GM18868 (cell line): Measurements from ENCODE around the gene COBL.

ENCODE experiments used
- ATAC-seq: cut with Tn5 transposase; IDR thresholded peaks from one replicate; pipeline ENCODE4 v1.9.1; 2021; ENCODE audit warnings: mild to moderate bottlenecking, moderate library complexity; ENCODE audit not compliant: unreplicated experiment

COBL gene

DNA sequence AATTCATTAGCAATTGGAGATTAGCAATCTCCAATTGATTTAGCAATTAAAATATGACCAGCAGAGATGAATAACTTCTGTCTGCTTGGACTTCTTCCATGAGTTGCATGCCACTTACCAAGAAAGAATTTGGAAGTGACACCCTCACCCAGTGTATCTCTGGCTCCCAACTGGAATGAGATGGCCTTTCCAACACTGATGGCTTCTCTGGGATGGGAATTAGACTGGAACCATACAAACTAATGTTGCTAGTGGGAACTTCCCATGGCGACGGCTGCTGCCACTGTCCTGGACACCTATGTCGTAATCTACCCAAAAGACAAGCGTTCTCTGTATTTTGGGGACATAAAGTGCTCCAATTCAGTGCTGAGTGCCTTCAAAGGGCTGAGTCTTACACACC, 192.3 kb downstream of the COBL start:
- ATAC-seq = no peak

DNA sequence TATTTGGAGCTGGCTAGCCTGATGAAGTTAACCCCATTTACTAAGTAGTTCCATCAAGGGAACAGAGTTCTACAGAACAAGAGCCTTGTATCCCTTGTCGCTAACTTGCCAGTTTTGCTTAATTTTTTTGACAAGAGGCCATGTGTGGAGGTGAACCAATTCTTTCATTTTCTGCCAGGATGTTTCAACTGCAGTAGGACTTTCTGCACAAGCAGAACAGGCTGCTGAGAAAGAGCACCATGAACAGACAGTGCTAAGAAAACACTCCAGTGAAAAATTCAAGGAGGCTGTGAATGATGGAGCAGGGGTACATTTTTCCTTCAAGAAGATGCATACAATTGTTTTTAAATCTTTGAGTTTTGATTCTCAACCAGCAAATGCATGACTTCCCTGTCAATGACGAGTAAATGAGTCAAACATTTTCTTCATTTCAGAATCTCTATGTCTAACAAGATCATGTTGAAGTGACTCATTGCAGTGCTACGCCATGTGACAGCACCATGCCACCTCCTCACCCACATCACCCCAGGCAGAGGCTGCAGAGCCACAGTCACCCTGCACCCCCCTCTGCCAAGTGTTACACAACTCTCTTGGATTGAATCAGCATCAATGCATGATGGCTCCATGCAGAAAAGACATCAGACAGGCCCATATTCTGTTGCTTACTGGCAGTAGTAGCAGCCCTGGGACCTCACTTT, 193.1 kb downstream of the COBL start:
- ATAC-seq = peak; percentile 69

DNA sequence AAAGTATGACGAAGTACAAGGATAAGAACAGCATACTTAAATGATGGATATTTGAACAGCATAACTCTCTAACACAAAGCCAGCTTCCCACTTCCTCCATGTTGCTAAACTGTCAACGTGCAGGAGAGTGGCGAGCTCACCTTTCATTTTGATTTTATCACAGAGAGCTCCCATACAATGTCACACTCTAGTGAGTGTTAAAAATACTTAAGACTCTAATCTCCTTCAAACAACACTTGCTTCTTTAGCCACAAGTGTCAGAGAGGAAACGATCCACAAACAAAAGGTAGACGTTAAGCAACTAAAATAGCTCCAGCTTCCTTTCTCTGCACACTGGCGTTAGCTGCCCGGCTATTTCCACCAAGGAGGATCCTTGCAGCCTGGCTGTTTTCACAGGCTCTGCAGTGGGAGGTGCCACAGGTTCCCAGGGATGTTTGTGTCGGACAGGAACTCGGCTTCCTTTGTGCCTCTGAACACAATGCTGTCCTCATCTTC, 194.6 kb downstream of the COBL start:
- no peak for ATAC-seq

DNA sequence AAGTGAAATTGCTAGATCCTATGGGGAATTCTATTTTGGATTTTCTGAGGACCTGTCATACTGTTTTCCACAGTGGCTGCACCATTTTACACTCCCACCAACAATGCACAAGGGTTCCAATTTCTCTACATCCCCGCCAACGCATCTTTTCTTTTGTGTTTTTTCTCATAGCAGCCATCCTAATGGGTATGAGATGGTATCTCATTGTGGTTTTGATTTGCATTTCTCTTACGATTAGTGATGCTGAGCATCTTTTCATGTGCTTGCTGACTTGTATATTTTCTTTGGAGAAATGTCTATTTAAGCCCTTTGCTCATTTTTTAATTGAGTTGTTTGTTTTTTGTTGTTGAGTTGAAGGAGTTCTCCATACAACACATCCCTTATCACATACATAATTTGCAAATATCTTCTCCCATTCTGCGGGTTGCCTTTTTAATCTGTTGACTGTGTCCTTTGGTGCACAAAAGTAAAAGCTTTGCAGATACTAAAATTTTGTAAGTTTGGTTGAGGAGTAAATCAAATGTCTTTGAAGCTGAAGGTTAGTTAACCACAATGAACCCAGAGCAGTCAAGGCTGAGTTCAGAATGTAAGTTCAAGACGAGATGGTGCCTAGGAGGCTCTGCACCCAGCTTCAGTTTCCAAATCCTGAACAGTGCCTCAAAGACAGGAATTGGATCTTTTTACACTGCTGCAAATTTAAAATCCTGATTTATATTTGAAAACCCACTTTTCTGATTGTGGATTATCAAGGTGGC, 195.4 kb downstream of the COBL start:
- no peak for ATAC-seq

DNA sequence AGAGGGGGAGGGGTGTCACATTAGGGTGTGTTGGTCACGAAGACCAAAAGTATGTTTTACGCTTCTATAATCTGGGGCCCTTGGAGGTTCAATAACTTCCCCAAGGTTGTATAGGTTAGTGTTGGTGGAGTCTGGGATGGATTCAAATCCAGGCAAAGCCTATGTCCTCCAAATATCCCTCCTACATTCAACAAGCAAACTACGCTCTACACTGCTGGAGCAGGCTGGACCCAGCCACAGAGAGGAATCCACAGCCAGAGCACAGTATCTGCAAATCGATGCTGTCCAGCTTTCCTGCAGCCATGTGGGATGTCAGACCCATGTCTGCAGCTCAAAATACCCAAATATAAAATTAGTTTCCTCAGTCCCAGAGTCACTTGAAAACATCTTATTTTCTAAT, 198.0 kb downstream of the COBL start:
- no peak for ATAC-seq

DNA sequence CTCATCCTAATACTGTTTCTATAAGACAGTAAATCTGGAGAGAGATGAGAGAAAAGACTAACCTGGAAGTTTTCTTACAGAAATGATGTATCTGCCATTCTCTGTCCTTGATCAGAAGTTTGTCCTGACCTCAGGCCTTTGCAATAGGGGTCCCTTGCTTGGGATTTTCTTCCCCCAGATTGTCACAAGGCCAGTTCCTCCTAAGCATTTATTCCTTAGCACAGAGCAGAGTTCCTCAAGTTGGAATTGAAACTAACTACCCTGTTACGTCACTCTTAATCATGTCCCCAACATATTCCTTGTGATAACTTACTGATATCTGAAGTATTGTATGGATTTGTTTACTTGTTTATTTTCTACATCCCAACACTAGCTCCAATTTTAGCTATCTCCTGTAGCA, 202.1 kb downstream of the COBL start:
- ATAC-seq = no peak

DNA sequence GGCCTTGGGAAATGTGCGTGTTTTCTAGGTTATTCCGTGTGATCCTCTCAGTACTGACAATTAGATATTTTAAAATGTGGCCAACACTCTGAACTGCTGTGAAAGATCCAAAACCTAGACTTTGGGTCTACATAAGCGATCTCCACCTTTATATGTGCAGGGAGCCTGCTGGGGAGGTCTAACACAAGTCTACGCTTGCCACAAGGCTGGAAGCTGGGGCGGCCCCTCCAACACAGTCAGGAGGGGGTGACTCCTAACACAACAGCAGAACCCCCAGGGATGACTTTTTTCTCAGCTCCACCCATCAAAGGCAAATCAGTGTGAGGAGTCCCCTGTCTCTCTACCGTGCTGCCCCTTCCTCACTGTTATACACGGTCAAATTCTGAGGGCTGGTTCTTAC, 202.6 kb downstream of the COBL start:
- no peak for ATAC-seq

DNA sequence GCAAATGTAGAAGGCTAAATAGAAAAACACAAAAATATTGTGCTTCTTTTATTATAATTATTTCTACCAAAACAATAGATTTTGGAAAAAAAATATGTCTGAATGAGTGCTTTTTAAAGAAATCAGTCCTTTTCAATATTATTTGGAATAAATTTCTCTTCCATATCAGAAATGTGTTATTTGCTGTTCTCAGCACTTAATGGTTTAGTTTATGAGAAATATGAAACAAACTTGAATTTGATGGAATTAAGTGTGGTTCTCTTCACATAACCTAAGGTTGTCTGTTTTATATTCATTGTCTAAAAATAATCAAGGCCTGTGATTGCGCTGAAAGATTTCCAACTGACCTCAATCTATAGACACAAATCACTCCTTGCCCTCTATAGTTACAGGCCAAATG, 203.0 kb downstream of the COBL start:
- ATAC-seq = no peak

DNA sequence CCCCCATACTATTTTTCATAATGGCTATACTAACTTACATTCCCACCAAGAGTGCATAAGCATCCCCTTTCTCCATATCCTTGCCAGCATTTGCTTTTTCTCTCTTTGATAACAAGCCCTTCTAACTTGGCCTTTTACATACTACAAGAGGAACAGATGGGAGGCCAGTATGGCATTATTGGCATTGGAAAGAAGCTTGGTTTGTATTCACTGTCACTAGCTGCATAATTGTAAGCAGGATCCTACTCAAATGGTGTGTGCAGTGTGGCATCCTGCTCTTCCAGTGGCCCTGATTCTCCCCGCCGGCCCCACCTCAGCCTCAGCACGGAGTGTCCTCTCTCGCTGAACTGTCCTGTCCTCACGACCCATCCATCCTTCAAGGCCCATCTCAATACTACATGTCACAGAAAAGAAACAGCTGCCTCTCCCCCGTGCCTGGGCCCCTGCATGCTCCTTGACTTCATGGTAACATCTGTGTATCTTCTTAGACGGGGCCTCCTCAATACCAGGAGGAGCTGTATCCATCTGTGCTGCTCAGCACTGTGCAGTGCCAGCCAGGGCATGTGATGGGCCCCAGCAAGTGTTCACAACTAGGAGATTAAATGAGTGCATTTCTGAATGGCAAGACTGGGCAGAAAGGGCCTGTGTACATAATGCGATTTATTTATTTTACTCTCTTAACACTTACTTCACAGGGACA, 205.2 kb downstream of the COBL start:
- no peak for ATAC-seq

DNA sequence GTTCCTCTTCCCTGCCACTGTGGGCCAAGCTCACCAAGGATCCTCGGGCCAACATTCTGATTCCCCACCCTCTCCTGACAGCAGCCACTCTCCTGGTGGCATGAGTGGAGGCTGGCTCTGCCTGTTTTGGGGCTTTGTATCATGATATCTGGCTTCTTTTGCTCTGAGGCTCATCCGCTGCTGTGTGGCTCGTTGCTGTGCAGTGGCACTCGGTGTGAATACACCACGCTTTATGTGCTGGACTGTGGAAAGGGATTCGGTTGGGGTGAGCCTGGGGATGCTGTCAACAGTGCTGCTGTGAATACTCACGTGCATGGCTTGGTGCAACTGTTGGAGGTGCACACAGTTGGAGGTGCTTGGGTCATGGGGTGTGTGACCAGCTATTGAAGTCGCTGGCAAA, 208.5 kb downstream of the COBL start:
- ATAC-seq = no peak

DNA sequence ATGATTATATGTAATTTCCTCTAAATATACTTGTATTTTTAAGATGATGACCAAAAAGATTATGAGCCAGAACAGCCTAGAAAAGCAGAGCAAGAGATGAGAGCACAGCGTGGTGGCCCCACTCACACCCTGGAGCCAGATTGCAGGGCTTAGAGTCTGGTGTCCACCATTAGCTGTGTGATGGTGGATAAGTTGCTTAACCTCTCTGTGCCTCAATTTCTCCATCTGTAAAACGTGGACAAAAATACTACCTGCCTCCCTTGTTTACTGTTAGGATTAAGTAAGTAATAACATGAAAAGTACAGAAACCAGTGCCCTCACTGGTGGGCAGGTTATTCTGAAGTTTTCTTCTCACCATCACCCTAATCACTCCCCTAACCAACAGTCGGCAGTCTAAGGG, 212.3 kb downstream of the COBL start:
- no peak for ATAC-seq

DNA sequence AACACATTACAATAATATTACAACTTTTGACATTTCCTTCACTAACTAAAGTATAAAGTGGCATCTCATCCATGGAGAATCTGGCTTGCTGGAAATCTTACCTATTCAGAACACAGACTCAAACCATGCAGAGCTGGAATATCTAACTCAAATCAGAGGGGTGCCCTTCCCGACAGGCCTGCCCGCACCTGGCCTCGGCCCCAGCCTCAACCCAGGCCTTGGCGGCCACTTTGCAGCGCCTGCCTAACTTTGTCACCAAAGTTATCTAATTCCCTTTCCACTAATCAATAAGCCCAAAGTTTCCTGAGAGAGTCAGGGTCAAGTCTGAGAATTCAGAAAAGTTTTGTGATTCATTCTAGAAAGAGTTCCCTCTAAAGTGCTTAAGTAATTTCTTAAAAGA, 212.9 kb downstream of the COBL start:
- ATAC-seq = no peak

DNA sequence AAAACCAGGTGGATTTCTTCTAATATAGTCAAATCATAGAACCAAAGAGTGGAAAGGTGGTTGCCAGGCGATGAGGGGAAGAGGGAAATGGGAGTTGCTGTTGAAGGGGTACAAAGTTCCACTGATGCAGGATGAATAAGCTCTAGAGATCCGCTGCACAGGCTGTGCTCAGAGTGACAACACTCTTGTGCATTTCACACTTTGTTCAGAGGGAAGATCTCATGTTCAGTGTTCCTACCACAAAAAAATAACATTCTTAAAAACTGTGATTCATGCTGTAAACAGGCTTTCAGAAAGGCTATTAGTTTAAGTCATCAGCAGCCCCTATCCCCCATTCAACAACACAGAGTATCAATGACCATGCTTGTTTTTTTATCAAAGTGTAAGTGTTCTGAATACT, 213.8 kb downstream of the COBL start:
- no peak for ATAC-seq

DNA sequence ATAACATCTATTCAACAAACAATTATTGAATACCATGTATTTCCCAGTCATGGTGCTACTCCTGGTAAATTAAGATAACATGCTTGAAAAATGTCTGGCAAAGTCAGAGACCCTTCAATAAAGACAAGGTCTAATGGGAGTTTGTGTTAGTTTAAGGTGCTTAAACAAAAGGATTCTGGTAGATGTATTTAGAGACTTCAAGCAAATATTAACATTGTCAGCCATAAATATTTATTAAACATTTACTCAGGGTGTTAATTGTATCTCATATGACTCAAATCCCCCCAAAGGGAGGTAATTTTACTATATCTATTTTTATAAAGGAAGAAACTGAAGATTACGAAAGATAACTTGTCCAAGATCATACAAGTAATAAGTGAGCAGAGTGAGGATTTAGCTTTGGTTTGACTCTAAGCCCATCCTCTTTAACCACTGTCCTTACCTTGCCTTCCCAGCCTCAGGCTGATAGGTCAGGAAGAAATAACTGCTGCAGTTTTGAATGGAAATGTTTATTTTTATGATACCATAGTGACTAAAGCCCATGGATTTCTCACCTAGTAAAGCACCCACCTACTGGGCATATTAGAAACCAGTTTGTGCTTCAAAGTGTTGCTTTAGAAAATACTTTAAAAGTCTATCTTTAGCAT, 215.4 kb downstream of the COBL start:
- no peak for ATAC-seq

DNA sequence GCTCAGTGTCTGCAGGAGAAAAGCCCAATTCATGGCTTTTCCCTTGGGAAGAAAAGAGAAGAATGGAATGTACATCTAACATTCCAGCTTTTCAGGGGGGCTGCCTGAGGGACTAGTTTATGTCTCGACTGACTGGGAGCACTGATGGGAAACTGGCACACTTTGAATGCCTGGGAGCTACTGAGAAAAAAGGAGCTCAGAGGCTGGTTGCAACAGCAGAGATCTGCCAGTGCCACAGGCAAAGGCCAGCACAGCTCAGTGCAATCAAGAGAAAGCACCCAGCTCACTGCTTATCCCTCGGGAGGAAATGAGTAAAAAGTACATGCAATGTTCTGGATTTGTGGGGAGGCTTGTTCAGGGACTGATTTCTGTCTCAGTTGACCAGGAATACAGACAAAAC, 226.2 kb downstream of the COBL start:
- ATAC-seq = no peak

DNA sequence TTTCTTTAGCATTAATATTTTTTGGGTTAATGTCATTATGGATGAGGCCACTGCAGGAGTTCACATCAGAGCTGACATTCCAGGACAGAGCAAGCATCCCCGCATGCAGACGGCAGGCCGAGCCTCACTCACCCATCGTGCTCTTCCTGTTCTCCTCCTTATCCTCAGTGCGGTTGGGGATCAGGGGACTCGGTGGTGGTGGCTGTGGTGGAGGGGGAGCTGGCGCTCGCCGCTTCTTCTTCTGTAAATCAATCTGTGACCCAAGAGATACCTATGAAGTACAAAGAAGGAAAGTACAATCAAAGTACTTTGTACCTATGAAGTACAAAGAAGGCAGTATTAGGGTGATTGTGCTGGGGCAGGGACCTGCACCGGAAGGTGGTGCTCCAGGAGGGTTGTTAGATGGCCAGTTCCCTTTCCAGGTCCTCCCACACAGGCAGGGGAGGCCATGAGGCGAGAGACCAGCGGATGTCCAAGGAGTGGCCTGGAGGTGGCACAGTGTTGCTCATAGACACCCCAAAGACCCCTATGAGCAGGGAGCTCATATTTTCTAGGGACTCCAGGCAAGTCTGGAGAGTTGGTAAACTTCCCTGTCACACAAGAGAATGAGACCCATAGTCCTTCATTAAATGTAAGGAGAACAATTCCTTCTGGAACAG, 231.4 kb downstream of the COBL start:
- ATAC-seq = no peak

DNA sequence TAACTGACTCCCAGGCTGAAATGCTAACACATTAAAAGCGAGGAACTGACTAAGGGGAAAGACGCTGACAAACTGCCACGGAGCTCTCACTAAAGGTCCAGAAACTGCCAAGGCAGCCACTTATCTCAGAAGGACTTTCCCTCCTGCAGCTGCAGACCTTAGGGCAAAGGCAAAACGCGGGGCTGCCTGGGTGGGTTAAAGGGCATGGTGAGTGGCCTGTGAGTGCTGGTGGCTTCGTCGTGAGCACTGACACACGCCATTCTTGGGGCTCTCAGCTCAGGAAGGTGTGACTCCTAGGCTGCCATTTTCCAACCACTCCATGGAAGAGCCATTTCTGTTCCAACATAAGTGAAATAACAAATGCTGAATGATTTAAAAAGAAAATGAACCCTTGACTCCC, 232.5 kb downstream of the COBL start:
- no peak for ATAC-seq

DNA sequence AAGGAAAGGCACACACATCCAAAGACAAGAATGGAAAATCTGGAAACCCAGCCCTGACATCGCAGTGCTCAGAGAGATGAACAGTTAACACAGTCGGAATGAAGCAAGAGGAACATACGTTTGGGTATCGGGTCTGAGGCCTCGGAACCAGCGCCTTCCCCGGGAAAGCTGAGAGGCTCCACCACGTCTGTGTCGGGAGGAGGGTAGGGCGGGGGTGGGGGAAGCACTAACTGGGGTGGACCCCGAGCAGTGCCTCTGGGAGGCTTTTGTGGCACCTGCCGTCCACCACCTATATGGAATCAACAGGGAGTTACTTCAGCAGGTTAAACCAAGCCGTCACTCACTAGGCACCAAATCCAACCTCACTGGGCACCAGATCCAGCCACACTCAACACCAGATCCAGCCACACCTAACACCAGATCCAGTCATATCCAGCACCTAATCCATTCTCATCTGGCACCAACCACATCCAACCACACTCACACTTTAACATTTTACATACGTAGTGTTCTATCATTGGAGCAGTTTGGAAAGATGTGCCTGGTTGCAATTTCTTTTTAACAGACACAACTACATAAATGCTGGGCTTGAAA, 233.6 kb downstream of the COBL start:
- ATAC-seq = no peak

DNA sequence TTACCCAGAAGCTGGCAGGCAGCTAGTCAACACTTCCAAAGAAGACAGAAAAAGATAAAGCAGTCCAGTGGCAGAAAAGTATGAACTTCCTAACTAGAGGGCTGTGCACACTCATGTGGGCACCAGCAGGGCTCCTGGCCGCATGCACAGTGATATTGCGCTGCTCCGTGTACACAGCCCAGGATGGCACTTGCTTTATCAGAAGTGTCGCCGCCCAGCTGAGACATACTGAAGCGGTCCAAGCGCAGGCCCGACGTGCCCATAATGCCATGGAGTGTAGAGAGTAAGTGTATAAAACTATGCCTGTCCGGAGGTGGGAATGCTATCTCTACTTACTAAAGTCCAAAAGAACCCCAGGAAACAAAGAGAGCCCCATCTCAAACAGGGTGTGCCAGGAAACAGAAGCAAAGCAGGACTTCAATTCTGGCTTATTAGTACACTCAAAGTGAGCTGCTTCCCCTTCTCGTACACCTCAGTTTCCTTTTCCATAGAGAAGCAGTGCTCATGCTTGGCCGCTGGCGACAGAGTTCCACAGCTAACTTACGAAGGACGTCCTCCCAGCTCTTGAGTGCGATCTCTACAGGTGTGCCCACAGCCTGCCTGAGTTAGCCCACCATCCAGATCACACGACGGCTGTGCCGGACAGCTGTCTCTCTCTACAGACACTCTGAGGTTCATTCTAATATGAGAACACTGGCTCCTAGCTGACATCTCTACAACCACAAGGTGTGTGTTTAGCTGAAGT, 234.3 kb downstream of the COBL start:
- ATAC-seq = no peak
